H1 (cell line): ENCODE measurements around the gene UBXN11. TPM values are rescaled to one million over a fixed set of nuclear protein-coding genes. Genes with fewer than 3 reads are reported as not detected.

ENCODE experiments used
- CTCF ChIA-PET: fragments of 300-600 bp; sonication (Branson Sonifier 250); formaldehyde crosslinking; loops from one replicate; lab custom pipeline; 2021; ENCODE audit not compliant: partially characterized antibody; lab: Charles Lee
- POLR2A ChIA-PET: fragments of 300-600 bp; sonication (Branson Sonifier 250); formaldehyde crosslinking; loops from one replicate; lab custom pipeline; 2021; ENCODE audit warnings: inconsistent platforms; ENCODE audit not compliant: partially characterized antibody; lab: Charles Lee
- DNase-seq, 2 experiments: peaks; one replicate each; pipeline versions ENCODE4 v3.0.0 to v3.0.0-alpha.2; 2010 to 2022; ENCODE audit warnings: low spot score in 2 of 2, low read depth in 1 of 2, mixed read lengths in 1 of 2
- FAIRE-seq: peaks from 2 replicates; lab custom pipeline; 2011; peaks lifted over from hg19 to GRCh38; lab: Jason Lieb, UNC
- H2AFZ ChIP-seq: 2 replicates; pipeline ENCODE4 v1.8.1; 2012; ENCODE audit warnings: low read length, inconsistent platforms
- H2AK5ac ChIP-seq: 2 replicates; pipeline ENCODE4 v1.6.1; 2013; ENCODE audit warnings: low read depth, low read length
- H2BK120ac ChIP-seq: replicated peaks from 2 replicates; pipeline ENCODE3; 2013; ENCODE audit warnings: low read depth, low read length, inconsistent platforms
- H2BK12ac ChIP-seq: 2 replicates; pipeline ENCODE4 v1.6.1; 2013; ENCODE audit warnings: low read depth, low read length
- H2BK15ac ChIP-seq: 2 replicates; pipeline ENCODE4 v1.6.1; 2013; ENCODE audit warnings: low read length
- H2BK20ac ChIP-seq: 2 replicates; pipeline ENCODE4 v1.6.1; 2013; ENCODE audit warnings: low read length
- H2BK5ac ChIP-seq: 2 replicates; pipeline ENCODE4 v1.6.1; 2013; ENCODE audit warnings: low read depth, low read length
- H3K14ac ChIP-seq: 2 replicates; pipeline ENCODE4 v1.6.1; 2013; ENCODE audit warnings: inconsistent platforms; ENCODE audit not compliant: insufficient read length
- H3K18ac ChIP-seq: 2 replicates; pipeline ENCODE4 v1.6.1; 2013; ENCODE audit warnings: low read length; ENCODE audit errors: extremely low read depth
- H3K23ac ChIP-seq: 2 replicates; pipeline ENCODE4 v1.6.1; 2013; ENCODE audit warnings: inconsistent platforms; ENCODE audit not compliant: insufficient read length
- H3K23me2 ChIP-seq: 2 replicates; pipeline ENCODE4 v1.6.1; 2013; ENCODE audit warnings: low read depth, low read length
- H3K27ac ChIP-seq: 2 replicates; pipeline ENCODE4 v1.6.1; 2011; ENCODE audit warnings: low read depth, low read length, inconsistent platforms
- H3K27me3 ChIP-seq, 4 experiments: replicated peaks in 1 of 4; 1 replicate in 1 of 4; 2 replicates in 3 of 4; pipeline versions ENCODE4 v1.6.1 to v1.8.1; 2011 to 2013; ENCODE audit warnings: low read length in 3 of 4, mild to moderate bottlenecking in 3 of 4, inconsistent platforms in 2 of 4, mixed read lengths in 2 of 4, moderate library complexity in 1 of 4; ENCODE audit not compliant: control insufficient read depth in 3 of 4, insufficient read depth in 3 of 4; ENCODE audit errors: extremely low read depth in 1 of 4
- H3K36me3 ChIP-seq, 4 experiments: 2 replicates each; pipeline versions ENCODE4 v1.6.1 to v1.8.1; 2011 to 2013; ENCODE audit warnings: mild to moderate bottlenecking in 4 of 4, low read length in 3 of 4, moderate library complexity in 2 of 4, control low read depth in 1 of 4, inconsistent platforms in 1 of 4; ENCODE audit not compliant: insufficient read depth in 4 of 4, control insufficient read depth in 2 of 4
- H3K4ac ChIP-seq: replicated peaks from 2 replicates; pipeline ENCODE3; 2013; ENCODE audit warnings: low read length, low read depth, mixed read lengths, inconsistent platforms; ENCODE audit not compliant: insufficient read length
- H3K4me1 ChIP-seq, 4 experiments: replicated peaks in 1 of 4; 1 replicate in 1 of 4; 2 replicates in 3 of 4; pipeline versions ENCODE4 v1.6.1 to v1.8.1; 2011 to 2013; ENCODE audit warnings: low read length in 3 of 4, inconsistent platforms in 2 of 4, mixed read lengths in 1 of 4; ENCODE audit not compliant: insufficient read depth in 4 of 4, control insufficient read depth in 3 of 4
- H3K4me2 ChIP-seq, 2 experiments: 2 replicates each; pipeline versions ENCODE4 v1.6.1 to v1.8.1; 2011 to 2013; ENCODE audit warnings: low read depth in 2 of 2, low read length in 2 of 2, control low read depth in 1 of 2, inconsistent platforms in 1 of 2, mild to moderate bottlenecking in 1 of 2; ENCODE audit not compliant: insufficient read depth in 1 of 2
- H3K4me3 ChIP-seq, 4 experiments: fragments of 200-600, 300-600 bp in 1 of 4; sonication (generic), shearing (Covaris generic), sonication (Bioruptor Twin) in 1 of 4; 2 replicates each; pipeline versions ENCODE4 v1.5.1 to v1.8.1; 2011 to 2016; ENCODE audit warnings: low read length in 4 of 4, low read depth in 3 of 4, control low read depth in 2 of 4, inconsistent platforms in 2 of 4, mild to moderate bottlenecking in 2 of 4, mixed read lengths in 1 of 4, moderate library complexity in 1 of 4; ENCODE audit not compliant: insufficient read depth in 2 of 4; ENCODE audit errors: extremely low read depth in 1 of 4
- H3K56ac ChIP-seq: replicated peaks from 2 replicates; pipeline ENCODE3; 2013; ENCODE audit warnings: low read depth, mild to moderate bottlenecking, mixed read lengths, low read length, inconsistent platforms; ENCODE audit not compliant: insufficient read length
- H3K79me1 ChIP-seq: 2 replicates; pipeline ENCODE4 v1.6.1; 2013; ENCODE audit warnings: low read depth, low read length, control low read depth
- H3K79me2 ChIP-seq, 2 experiments: 2 replicates each; pipeline versions ENCODE4 v1.6.1 to v1.8.1; 2012 to 2013; ENCODE audit warnings: low read length in 2 of 2, mild to moderate bottlenecking in 2 of 2, inconsistent platforms in 1 of 2; ENCODE audit not compliant: insufficient read depth in 2 of 2, control insufficient read depth in 1 of 2
- H3K9ac ChIP-seq, 4 experiments: replicated peaks in 1 of 4; 1 replicate in 1 of 4; 2 replicates in 3 of 4; pipeline versions ENCODE4 v1.6.1 to v1.8.1; 2011 to 2013; ENCODE audit warnings: low read depth in 3 of 4, low read length in 3 of 4, control low read depth in 2 of 4, mild to moderate bottlenecking in 2 of 4, moderate library complexity in 2 of 4, inconsistent platforms in 1 of 4; ENCODE audit errors: extremely low read depth in 1 of 4
- H3K9me3 ChIP-seq, 2 experiments: 2 replicates each; pipeline versions ENCODE4 v1.6.1 to v1.8.1; 2012 to 2013; ENCODE audit warnings: mild to moderate bottlenecking in 2 of 2, moderate library complexity in 2 of 2, control low read depth in 1 of 2, inconsistent platforms in 1 of 2, low read depth in 1 of 2, low read length in 1 of 2, mixed read lengths in 1 of 2; ENCODE audit not compliant: insufficient read depth in 2 of 2
- H4K20me1 ChIP-seq, 2 experiments: replicated peaks in 1 of 2; 2 replicates each; pipeline versions ENCODE3 to v1.8.1; 2011 to 2013; ENCODE audit warnings: inconsistent platforms in 2 of 2, low read length in 2 of 2, mild to moderate bottlenecking in 1 of 2; ENCODE audit not compliant: insufficient read depth in 2 of 2, control insufficient read depth in 1 of 2
- H4K5ac ChIP-seq: 2 replicates; pipeline ENCODE4 v1.6.1; 2013; ENCODE audit warnings: low read length, low read depth, mixed read lengths, inconsistent platforms; ENCODE audit not compliant: insufficient read length
- H4K8ac ChIP-seq: 2 replicates; pipeline ENCODE4 v1.8.0; 2013; ENCODE audit warnings: mild to moderate bottlenecking, moderate library complexity, low read length, inconsistent platforms; ENCODE audit not compliant: insufficient read depth; ENCODE audit errors: extremely low read depth
- H4K91ac ChIP-seq: replicated peaks from 2 replicates; pipeline ENCODE3; 2013; ENCODE audit warnings: low read length, mixed read lengths, inconsistent platforms; ENCODE audit not compliant: insufficient read length
- BACH1 ChIP-seq: IDR thresholded peaks from 2 replicates; pipeline ENCODE4 v1.6.1; 2012; ENCODE audit warnings: low read length, improper control_type of control experiment
- EZH2 ChIP-seq: fragments of 200-600 bp; sonication (generic); IDR thresholded peaks from 2 replicates; pipeline ENCODE4 v1.7.1; 2012; ENCODE audit warnings: low read depth, mild to moderate bottlenecking, moderate library complexity, low read length, inconsistent platforms; ENCODE audit not compliant: severe bottlenecking
- HDAC2 ChIP-seq, 2 experiments: fragments of 300-600 bp in 1 of 2; sonication (generic) in 1 of 2; IDR thresholded peaks; 2 replicates each; pipeline ENCODE4 v1.6.1; 2011 to 2012; ENCODE audit warnings: low read depth in 2 of 2, low read length in 2 of 2, mild to moderate bottlenecking in 2 of 2, moderate library complexity in 2 of 2, borderline replicate concordance in 1 of 2, inconsistent platforms in 1 of 2
- JUND ChIP-seq: IDR thresholded peaks from 2 replicates; pipeline ENCODE4 v1.6.1; 2011; ENCODE audit warnings: mild to moderate bottlenecking, improper control_type of control experiment, low read length
- KDM1A ChIP-seq: fragments of 200-600, 300-600 bp; sonication (generic); IDR thresholded peaks from 2 replicates; pipeline ENCODE4 v1.7.1; 2016; ENCODE audit warnings: mild to moderate bottlenecking, low read length, borderline replicate concordance
- NRF1 ChIP-seq: IDR thresholded peaks from 2 replicates; pipeline ENCODE4 v1.6.1; 2011; ENCODE audit warnings: mild to moderate bottlenecking, low read depth, low read length, improper control_type of control experiment
- POLR2AphosphoS5 ChIP-seq: IDR thresholded peaks from 2 replicates; pipeline ENCODE4 v1.6.1; 2011; ENCODE audit warnings: low read depth, low read length
- RBBP5 ChIP-seq: IDR thresholded peaks from 2 replicates; pipeline ENCODE4 v1.7.1; 2012; ENCODE audit warnings: low read depth, mild to moderate bottlenecking, inconsistent platforms, low read length, moderate library complexity, borderline replicate concordance
- RNF2 ChIP-seq: fragments of 200-900, 300-1000 bp; sonication (generic); IDR thresholded peaks from 2 replicates; pipeline ENCODE4 v1.7.1; 2016; ENCODE audit warnings: borderline replicate concordance, low read depth, mild to moderate bottlenecking, antibody characterized with exemption, low read length; ENCODE audit not compliant: poor library complexity, severe bottlenecking; ENCODE audit errors: missing control alignments
- SP4 ChIP-seq: IDR thresholded peaks from 2 replicates; pipeline ENCODE4 v1.6.1; 2012; ENCODE audit warnings: low read length, inconsistent platforms
- WGBS, 2 experiments: shearing (Covaris generic) in 1 of 2; methylation state at CpG; one replicate each; pipeline versions ENCODE4 v1.1.6 to v1.1.7; 2013 to 2015; ENCODE audit warnings: low lambda C conversion rate in 2 of 2, mixed read lengths in 2 of 2, inconsistent platforms in 1 of 2, low coverage in 1 of 2, missing lambda C conversion rate in 1 of 2; ENCODE audit not compliant: insufficient replicate concordance in 2 of 2, insufficient coverage in 1 of 2, insufficient read length in 1 of 2; ENCODE audit errors: extremely low coverage in 1 of 2, missing lambda C conversion rate in 1 of 2; 5-methylcytosine and 5-hydroxymethylcytosine counted together
- polyA plus RNA-seq, 7 experiments: library from polyadenylated mRNA; depleted of rRNA in 3 of 7; stranded (reverse) in 5 of 7; unstranded in 2 of 7; fragments of >200 nt in 5 of 7; fragments of 200-250 nt in 2 of 7; gene quantifications; 1 replicate in 5 of 7; 2 replicates in 1 of 7; 4 replicates in 1 of 7; pipeline versions ENCODE4 v1.2.1 to v1.2.3, GENCODE V29; 2011 to 2013; ENCODE audit warnings: missing spikeins in 2 of 7, mixed read lengths in 2 of 7
- total RNA-seq: library from RNA; stranded (reverse); fragmentation: NEBNext Ultra II Directional; extraction: Animal tissue kit (Norgen Biotek cat#: 25700); gene quantifications from 2 replicates; pipeline ENCODE4 v1.2.1, GENCODE V29; 2021

UBXN11 gene
- total and polyA plus RNA-seq, 2 of the 8 experiments (the other 6 are each of a cell fraction or from before 2014, with no cell fraction given), result 6.3 to 10.4 TPM

DNA sequence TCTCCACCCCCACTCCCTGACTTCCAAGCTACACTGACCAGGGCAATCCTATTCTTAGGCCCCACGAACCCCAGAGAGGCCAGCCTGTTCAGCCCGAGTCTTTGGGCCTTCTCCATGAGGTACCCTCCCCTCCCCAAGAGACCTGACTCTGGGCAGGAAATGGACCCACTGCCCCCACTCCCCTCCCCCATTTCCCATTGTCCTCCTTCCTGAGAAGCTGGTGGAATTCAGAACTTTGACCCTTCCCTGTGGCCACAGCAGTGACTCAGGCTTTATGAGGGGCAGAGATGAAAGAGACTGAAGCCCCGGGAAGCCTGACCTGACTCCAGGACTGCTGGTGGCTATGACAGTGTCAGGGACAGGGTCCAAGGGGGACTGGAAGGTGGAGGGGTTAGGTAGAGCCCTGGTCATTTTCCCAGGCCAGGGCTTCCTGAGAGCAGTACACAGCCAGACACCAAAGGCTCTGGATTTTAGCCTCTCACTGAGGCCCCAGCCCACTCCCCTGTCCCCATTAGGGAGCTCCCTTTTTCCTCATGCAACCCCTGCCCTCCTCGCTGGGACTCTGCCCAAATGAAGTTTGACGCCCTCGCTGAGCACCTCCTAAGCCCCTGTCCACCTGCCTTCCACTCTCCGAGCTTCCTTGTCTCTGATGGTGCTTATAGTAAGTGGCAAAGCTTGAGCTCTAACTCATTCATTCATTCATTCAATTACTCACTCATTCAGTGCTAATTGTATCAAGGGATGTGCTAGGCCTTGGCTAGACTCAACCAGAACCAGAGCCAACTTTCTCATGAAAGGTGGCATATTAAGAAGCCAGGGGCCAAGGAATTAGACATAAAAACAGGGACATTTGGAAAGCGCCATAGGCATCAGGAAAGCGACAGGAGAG, 44.5 kb upstream of the UBXN11 start:
- Histone ChIP-seq H3K18ac (peak overlapping the region; percentile 71; the same call in 1 of the 2 replicates), H4K8ac (no peak overlapping the region), H4K91ac (peak overlapping the region; percentile 22), H3K36me3 (no peaks in the 10 kb centered on the region), H3K27me3 (no peaks in the 10 kb centered on the region), H3K27ac (peak overlapping the region; percentile 3; the same call in 1 of the 2 replicates), H2AK5ac (no peak overlapping the region; the same call in 1 of the 2 replicates), H4K5ac (no peak overlapping the region), H2BK5ac (peak overlapping the region; percentile 36), H3K4me3 (no peak overlapping the region), H3K79me1 (peaks cover 2% of the 10 kb centered on the region; the same call in 1 of the 2 replicates), H3K9ac (no peak overlapping the region; a peak in 1 of 7 replicates), H3K4me2 (peak overlapping the region; percentile 26 to 35; a peak in 3 of 4 replicates), H2BK120ac (no peak overlapping the region), H3K14ac (no peak overlapping the region), H2BK20ac (0 out of 2 replicates have a peak overlapping the region, but pooled peaks have one; percentile 41), H3K56ac (no peak overlapping the region), H3K4me1 (peaks cover 5 to 24% (median 9%) of the 10 kb centered on the region in 4 experiments), H3K4ac (no peak overlapping the region), H3K79me2 (no peaks in the 10 kb centered on the region), H2BK15ac (no peak overlapping the region), H4K20me1 (peaks cover 0 to 1% of the 10 kb centered on the region in 2 experiments), H3K9me3 (no peaks in the 10 kb centered on the region), H2BK12ac (peak overlapping the region; percentile 88; the same call in 1 of the 2 replicates), H3K23ac (no peak overlapping the region), H2AFZ (no peak overlapping the region), H3K23me2 (no peaks in the 10 kb centered on the region)
- 78% methylated on average over 9 of the region's 9 CpGs; no CpG with 5 or more reads in 1 of the 2 experiments for WGBS, 2 experiments
- ChIA-PET POLR2A (interaction anchor here (0.7 to 6.3 kb wide), 14 partner anchors 9 to 125 kb away, joined by 3 to 44 read pairs (median 4); partner anchors contain the start of genes LIN28A and SH3BGRL3), CTCF (interaction anchor here (0.8 to 6.6 kb wide), 12 partner anchors 8 to 438 kb away, joined by 3 to 52 read pairs (median 4); partner anchors contain the start of genes LIN28A and SH3BGRL3)
- no peak for FAIRE-seq
- no peak for DNase-seq
- TF ChIP-seq BACH1 (0 out of 2 replicates have a peak, but pooled peaks have one; percentile 28), SP4 (no peak), EZH2 (no peak), KDM1A (no peak), JUND (no peak), POLR2AphosphoS5 (no peak), RBBP5 (no peak), HDAC2 (IDR thresholded peaks at IDR 0.05; ENCODE audit: borderline replicate concordance in 1 of 2, low read depth in 2 of 2, low read length in 2 of 2) (peak in 1 of 2 experiments; percentile 30; a peak in 1 of 4 replicates), NRF1 (no peak), RNF2 (no peak)
